ENCODE data around the gene OR2S2.

DNA sequence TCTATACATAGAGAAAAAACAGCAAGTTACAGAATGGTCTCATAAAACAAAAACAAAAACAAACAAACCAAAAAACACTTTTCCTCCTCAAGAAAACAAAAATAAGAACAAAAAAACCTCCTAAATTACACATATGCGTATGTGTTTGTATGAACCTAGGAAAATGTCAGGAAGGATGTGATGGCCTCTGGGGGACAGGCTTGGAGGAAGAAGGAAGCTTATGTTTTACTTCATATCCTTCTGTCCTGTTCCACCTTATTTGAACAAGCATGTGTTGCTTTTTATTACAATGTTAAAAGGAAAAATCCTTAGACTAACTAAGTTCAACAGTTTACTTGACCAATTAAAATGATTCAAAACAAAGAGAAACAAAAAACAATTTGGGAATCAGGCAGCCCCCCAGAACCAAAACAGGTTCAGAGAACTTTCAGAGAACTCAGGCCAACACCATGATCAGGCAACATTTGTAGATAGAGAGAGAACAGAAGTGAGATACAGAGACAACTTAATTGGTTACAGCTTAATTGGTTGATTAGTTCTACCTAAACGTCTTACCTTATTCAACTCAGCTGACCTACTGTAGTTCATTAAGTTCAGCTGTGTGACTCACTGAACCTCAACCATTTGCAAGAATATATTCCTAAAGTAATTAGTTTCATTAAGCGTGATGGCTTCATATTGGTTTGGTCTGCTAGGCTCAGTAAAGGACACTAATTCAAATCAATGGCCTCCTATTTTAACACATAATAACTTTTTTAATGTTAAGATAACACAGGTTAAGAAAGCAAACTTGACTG is 38.5 kb downstream of the OR2S2 start:
- TF ChIP-seq, protein P1, sequence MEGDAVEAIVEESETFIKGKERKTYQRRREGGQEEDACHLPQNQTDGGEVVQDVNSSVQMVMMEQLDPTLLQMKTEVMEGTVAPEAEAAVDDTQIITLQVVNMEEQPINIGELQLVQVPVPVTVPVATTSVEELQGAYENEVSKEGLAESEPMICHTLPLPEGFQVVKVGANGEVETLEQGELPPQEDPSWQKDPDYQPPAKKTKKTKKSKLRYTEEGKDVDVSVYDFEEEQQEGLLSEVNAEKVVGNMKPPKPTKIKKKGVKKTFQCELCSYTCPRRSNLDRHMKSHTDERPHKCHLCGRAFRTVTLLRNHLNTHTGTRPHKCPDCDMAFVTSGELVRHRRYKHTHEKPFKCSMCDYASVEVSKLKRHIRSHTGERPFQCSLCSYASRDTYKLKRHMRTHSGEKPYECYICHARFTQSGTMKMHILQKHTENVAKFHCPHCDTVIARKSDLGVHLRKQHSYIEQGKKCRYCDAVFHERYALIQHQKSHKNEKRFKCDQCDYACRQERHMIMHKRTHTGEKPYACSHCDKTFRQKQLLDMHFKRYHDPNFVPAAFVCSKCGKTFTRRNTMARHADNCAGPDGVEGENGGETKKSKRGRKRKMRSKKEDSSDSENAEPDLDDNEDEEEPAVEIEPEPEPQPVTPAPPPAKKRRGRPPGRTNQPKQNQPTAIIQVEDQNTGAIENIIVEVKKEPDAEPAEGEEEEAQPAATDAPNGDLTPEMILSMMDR (IDR thresholded peaks at IDR 0.05) = no peak
- TF ChIP-seq POLR2A (IDR thresholded peaks at IDR 0.05) (no peak), POLR2AphosphoS5 (IDR thresholded peaks at IDR 0.05) (no peak), EP300 (IDR thresholded peaks at IDR 0.05) (no peak)

Data from upper lobe of left lung (tissue), 4 donors.